Prostate gland (tissue), 2 donors: Measurements from ENCODE around the gene COL1A1. TPM values are rescaled to one million over a fixed set of nuclear protein-coding genes. Genes with fewer than 3 reads are reported as not detected.
A peak's percentile ranks its signal among the peaks of the same experiment; 100 is the strongest.

ENCODE experiments used
- DNase-seq: peaks from one replicate; pipeline ENCODE4 v3.0.0-alpha.2; 2019; ENCODE audit warnings: low spot score
- H3K27ac ChIP-seq, 2 donors: fragments of 200-600 bp; sonication (generic); 2 replicates each; pipeline ENCODE4 v1.5.1; 2017 to 2019
- H3K27me3 ChIP-seq: fragments of 200-600 bp; sonication (generic); replicated peaks from 2 replicates; pipeline ENCODE4 v1.5.1; 2019; ENCODE audit not compliant: insufficient read depth
- H3K36me3 ChIP-seq, 2 donors: fragments of 200-600 bp; sonication (generic); 1 replicate in 1 of 2; 2 replicates in 1 of 2; pipeline versions ENCODE4 v1.5.1 to v1.8.1; 2017 to 2019
- H3K4me1 ChIP-seq: fragments of 200-600 bp; sonication (generic); replicated peaks from 2 replicates; pipeline ENCODE4 v1.5.1; 2019
- H3K4me3 ChIP-seq, 2 donors: fragments of 200-600 bp; sonication (generic); 2 replicates each; pipeline ENCODE4 v1.5.1; 2017 to 2019
- H3K9me3 ChIP-seq: fragments of 200-600 bp; sonication (generic); 2 replicates; pipeline ENCODE4 v1.5.1; 2017
- CTCF ChIP-seq, 4 experiments: fragments of 200-600 bp in 2 of 4; fragments of 450-650 bp in 2 of 4; sonication (generic) in 2 of 4; IDR thresholded peaks; 1 replicate in 3 of 4; 2 replicates in 1 of 4; pipeline ENCODE4 v1.5.1; 2016 to 2019; ENCODE audit warnings: antibody characterized with exemption in 4 of 4, mild to moderate bottlenecking in 2 of 4, moderate library complexity in 2 of 4
- POLR2A ChIP-seq: fragments of 450-650 bp; IDR thresholded peaks from one replicate; pipeline ENCODE4 v1.6.1; 2016; ENCODE audit warnings: antibody characterized with exemption, mild to moderate bottlenecking
- POLR2AphosphoS5 ChIP-seq: sonication (generic); formaldehyde crosslinking; IDR thresholded peaks from one replicate; pipeline ENCODE4 v1.6.1; 2017; ENCODE audit warnings: antibody characterized with exemption
- WGBS: methylation state at CpG from one replicate; pipeline ENCODE4 v1.1.5; 2018; 5-methylcytosine and 5-hydroxymethylcytosine counted together
- intact Hi-C: fragments of 100-400 bp; cut with DNase I; formaldehyde crosslinking; loops from one replicate; pipeline ENCODE4 v1.14.2; 2022
- total RNA-seq, 2 donors: library from RNA; depleted of rRNA; stranded (reverse); fragments of >200 nt; gene quantifications; one replicate each; pipeline ENCODE4 v1.1.0, GENCODE V29; 2016

Gene COL1A1
- total RNA-seq, 2 donors from 2014 or later: 21.5 to 81.0 TPM

GRCh38 chr17:50188921-50189549 is 12.4 kb downstream of the COL1A1 start:
- TF ChIP-seq POLR2A (no peak), POLR2AphosphoS5 (no peak), CTCF (IDR thresholded peaks at IDR 0.05) (no peak)
- Histone ChIP-seq H3K9me3 (no peaks in the 10 kb centered on the region), H3K4me1 (no peaks in the 10 kb centered on the region), H3K27ac (peak overlapping the region; percentile 33 to 36), H3K4me3 (no peak overlapping the region), H3K27me3 (no peaks in the 10 kb centered on the region), H3K36me3 (peaks cover 5 to 6% of the 10 kb centered on the region in 2 donors)
- intact Hi-C loops: no loop called here
- DNase-seq: no peak
- 74% methylated on average over 11 of the region's 11 CpGs for WGBS

DNA sequence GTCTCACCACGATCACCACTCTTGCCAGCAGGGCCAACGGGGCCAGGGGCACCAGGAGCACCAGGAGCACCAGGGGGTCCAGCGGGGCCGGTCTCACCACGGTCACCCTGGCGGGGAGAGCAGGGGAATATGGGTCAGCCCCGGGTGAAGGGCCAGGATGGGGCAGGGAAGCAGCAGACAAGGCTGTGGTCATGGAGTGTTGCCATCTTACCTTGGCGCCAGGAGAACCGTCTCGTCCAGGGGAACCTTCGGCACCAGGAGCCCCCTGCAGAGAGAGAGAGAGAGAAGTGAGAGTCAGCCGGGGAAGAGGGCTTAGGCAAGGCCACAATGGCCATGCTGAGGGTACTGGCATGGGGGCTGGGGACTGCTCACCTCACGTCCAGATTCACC is 12.9 kb downstream of the COL1A1 start:
- no peaks in the 10 kb centered on the region for H3K4me1 ChIP-seq
- TF ChIP-seq POLR2A (no peak), CTCF (IDR thresholded peaks at IDR 0.05) (no peak), POLR2AphosphoS5 (no peak)
- peaks cover 0 to 6% of the 10 kb centered on the region in 2 donors for H3K36me3 ChIP-seq
- H3K9me3 ChIP-seq: no peaks in the 10 kb centered on the region
- no peak for DNase-seq
- intact Hi-C loops: no loop called here
- no peak overlapping the region for H3K4me3 ChIP-seq
- no peaks in the 10 kb centered on the region for H3K27me3 ChIP-seq
- H3K27ac ChIP-seq: peak overlapping the region; percentile 33 to 36
- 81% methylated on average over 8 of the region's 13 CpGs for WGBS

GRCh38 chr17:50187751-50188530 is 13.5 kb downstream of the COL1A1 start:
- TF ChIP-seq POLR2A: no peak
- no peak for TF ChIP-seq POLR2AphosphoS5
- no peak for TF ChIP-seq CTCF (IDR thresholded peaks at IDR 0.05)
- intact Hi-C loops: no loop called here
- no peak for DNase-seq
- H3K27ac ChIP-seq: peak overlapping the region in 1 of 2 donors; percentile 33
- H3K36me3 ChIP-seq: peaks cover 0 to 6% of the 10 kb centered on the region in 2 donors
- no peaks in the 10 kb centered on the region for H3K4me1 ChIP-seq
- H3K9me3 ChIP-seq: no peaks in the 10 kb centered on the region
- 71% methylated on average over 17 of the region's 17 CpGs for WGBS
- H3K4me3 ChIP-seq: no peak overlapping the region
- no peaks in the 10 kb centered on the region for H3K27me3 ChIP-seq

DNA sequence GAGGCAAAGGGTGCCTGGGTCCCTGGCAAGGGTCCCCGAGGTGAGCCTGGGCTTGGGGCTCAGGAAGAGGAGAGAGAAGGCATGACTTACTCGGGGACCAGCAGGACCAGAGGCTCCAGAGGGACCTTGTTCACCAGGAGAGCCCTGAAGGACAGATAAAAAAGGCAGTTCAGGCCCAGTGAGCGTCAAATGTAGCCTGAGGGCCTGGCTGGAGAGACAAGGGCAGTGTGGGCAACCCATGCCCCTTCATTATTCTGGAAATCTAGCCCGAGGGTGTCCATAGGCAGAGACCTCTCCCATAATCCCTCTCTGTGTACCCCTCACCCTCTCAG is 14.1 kb downstream of the COL1A1 start:
- intact Hi-C loops: no loop called here
- DNase-seq: no peak
- no peaks in the 10 kb centered on the region for H3K9me3 ChIP-seq
- H3K4me3 ChIP-seq: no peak overlapping the region
- H3K4me1 ChIP-seq: no peaks in the 10 kb centered on the region
- H3K27ac ChIP-seq: peak overlapping the region in 1 of 2 donors; percentile 33
- no peaks in the 10 kb centered on the region for H3K27me3 ChIP-seq
- WGBS: 79% methylated on average over 4 of the region's 4 CpGs
- H3K36me3 ChIP-seq: peaks cover 0 to 6% of the 10 kb centered on the region in 2 donors
- no peak for TF ChIP-seq CTCF (IDR thresholded peaks at IDR 0.05)
- no peak for TF ChIP-seq POLR2AphosphoS5
- TF ChIP-seq POLR2A: no peak
